Measurements from ENCODE around the gene RBSN.
"Not testable (repeated sequence)": the region's sequence is repeated elsewhere in the genome, so short reads cannot be mapped to it uniquely, and the experiment has no call there.

Gene RBSN

DNA sequence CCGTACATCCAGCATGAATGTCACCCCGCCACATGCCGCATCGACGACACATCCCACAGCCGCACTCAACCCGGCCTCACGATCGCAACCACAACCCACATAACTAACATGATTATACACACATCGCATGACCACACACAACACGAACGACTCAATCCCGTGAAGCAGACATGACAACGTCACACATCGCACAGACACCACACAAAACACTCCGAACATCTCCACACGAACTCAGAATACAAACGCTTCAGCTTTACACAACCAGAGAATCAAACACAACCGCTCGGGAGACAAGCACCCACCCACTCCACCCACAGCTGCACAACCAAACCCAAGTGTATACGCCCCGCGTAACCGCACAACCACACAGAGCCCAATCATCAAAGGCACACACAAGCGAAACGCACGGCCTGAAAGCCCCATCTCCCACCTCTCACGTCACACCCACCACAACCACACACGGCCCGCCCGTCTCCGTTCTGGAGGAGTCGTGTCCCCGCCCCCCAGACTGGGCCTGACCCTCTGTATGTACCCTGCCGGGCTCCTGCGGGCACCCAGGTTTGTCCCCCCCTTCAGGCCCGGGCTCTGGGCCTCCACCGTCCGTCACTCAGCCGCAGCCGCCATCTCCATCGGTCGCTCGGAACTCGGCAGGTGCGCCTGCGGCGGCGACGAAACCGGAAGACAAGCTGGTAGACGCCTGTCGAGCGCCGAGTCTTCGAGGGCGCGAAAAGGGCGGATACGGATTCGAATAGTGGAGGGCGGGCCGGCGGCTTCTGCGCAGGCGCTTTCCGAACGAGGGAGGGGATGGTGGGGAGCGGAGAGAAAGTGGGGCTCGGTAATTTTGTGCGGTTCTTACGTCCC is at the start of gene RBSN:
RBSN (minus strand) TSS at position 646 of the 861 bp plus-strand sequence. CDS start 3,028 bp downstream, outside the sequence.
- peak; percentile 95 for DNase-seq (ENCODE audit: low read depth)

DNA sequence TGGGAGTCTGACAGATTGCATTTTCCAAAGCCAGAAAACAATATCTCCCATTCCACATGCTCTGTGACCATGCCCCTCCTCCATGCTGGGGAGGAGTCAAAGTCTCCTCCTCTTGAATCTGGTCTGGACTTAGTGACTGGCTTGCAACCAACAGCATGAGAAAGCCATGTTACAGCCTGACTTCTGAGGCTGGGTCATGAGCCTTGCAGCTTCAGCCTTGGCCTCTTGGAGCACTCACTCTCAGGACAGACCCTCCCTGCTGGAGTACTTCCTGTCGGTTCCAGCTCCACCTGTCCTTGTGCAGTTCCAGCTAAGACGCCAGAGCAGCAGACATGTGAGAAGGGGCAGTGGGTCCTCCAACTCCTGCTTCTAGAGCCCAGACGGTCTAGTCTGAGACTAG is 49.7 kb upstream of the RBSN start:
- peak; percentile 19 for DNase-seq (ENCODE audit: low read depth)

DNA sequence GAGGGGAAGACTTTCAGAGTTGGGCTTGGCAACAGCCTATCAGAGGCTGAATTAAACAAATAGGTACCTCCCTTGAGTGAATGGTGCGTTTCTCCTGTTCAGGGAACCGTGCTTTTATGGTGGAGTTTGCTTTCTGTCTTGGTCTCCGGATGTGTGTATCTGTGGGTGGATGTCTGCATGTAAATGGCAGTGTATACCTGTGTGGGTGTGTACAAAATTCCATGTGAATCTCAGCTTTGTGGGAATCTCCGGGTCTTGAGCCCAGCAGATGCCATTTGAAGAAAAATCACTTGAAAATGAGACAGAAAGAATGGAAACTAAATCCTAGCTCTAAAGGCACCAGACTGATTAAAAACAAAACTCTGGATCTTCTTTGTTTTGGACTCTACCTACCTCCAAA is 37.9 kb upstream of the RBSN start:
- not testable (repeated sequence) for DNase-seq (ENCODE audit: low read depth)

DNA sequence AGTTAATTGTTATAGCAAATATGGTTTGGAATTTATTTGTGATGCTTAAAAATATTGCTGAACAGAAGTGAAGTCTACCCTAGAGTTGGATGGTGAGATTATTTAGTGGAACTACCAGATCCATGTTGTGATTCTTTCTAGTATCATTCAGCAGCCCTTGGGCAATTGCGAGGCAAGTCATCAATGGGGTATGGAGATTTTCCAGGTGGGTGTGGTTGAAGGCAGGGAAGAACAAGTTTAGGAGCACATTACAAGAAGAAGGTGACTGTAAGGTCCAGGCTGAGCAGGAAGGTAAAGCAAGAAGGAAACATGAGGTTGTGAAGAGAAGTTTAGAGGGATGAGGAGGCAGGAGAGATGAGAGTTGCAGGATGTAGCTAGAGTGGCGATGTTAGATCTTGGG is 36.0 kb upstream of the RBSN start:
- DNase-seq (ENCODE audit: low read depth), result not testable (repeated sequence)

DNA sequence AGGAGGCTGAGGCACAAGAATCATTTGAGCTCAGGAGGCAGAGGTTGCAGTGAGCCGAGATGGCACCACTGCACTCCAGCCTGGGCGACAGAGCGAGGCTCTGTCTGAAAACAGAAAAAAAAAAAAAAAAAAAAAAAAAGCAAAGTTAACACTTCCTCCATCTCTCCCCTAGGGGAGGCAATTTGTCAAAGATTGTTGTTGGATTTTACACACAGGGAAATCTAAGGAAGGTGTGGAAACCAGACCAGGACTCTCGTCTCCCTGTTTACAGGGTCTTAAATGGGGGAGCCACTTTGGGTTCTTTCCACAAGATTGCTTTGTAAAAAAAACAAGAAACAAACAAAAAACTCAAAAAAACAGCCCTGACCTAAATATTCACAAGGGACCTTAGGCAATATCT is 29.5 kb upstream of the RBSN start:
- DNase-seq (ENCODE audit: low read depth), result not testable (repeated sequence)

DNA sequence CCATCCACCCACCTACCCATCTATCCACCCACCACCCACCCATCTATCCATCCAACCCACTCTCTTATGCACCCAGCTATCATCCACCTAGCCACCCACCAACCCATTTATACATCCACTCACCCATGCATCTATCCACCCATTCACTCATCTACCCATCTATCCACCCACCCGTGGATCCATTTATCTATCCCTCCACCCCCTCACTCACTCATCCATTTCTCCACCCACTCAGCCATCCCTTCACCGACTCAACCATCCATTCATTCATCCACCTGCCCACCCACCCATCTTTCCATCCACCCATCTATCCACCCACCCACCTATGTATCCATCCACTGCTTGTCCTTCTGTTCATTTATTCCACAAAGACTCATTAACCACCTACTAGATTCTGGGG is 28.0 kb upstream of the RBSN start:
- not testable (repeated sequence) for DNase-seq (ENCODE audit: low read depth)

DNA sequence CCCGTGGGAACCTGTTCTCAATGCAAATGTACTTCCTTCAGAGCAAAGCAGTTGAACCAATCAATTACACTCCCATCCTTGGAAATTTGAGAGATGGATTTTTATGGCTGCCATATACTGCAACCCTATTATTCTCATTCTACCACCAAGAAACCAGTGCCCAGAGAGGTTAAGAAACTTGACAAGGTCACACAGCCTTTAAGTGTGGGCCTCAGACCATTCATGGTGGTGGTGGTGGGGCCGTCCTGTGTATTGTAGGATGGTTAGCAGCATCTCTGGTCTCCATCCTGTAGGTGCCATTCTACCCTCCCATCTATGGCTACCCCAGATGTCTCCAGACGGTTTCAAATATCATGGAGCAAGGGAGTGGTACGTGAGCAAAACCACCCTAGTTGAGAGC is 23.4 kb upstream of the RBSN start:
- DNase-seq (ENCODE audit: low read depth), result no peak

DNA sequence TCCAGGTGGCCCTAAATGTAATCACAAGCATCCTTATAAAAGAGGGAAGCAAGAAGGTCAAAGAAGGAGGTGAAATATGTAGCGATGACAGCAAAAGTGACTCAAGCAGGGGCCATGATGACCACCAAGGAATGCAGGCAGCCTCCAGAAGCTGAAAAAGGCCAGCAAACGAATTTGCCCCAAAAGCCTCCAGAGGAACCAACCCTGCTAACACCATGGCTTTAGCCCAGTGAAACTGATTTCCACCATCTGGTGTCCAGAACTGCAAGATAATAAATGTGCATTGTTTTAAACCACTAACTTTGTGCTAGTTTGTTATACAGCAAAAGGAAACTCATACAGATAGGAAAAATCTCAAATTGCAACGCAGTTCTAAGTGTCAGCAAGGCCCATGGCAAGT is 23.0 kb upstream of the RBSN start:
- no peak for DNase-seq (ENCODE audit: low read depth)

DNA sequence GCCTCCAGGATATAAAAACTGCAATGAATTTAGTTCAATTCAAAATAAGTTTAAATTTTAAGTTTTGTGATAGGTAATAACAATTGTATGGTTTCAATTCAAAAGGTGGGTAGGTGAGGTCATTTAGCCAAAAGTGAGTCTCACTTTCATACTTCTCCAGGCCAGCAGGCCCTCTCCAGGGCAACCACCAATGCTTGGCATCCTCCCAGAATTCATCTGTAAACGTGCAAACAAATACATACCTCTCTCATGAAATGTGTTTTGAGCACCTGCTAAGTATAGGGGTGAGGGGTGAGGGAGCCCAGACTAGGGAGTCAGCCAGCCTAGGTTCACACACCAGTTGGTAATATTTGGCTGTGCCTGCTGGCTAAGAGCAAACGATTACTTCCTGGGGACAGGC is 22.0 kb upstream of the RBSN start:
- DNase-seq (ENCODE audit: low read depth), result no peak

DNA sequence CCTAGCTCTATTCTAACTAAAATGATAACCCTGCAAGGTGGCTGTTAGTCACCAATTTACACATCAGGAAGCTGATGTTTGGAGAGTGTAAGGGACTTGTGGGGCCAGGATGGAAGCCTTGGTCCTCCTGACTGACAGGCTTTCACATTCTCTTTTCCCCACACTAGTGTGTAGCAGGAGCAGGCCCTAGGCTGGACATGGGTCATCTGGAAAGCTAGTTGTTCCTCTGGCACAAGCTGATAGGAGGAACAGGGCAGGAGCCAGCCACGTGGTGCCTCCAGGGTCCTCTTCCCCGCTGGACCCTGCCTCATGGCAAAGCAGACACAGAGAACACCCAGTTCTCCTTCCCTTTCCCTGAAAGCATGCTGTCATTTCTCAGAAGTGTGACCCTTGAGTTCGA is 18.1 kb upstream of the RBSN start:
- no peak for DNase-seq (ENCODE audit: low read depth)

DNA sequence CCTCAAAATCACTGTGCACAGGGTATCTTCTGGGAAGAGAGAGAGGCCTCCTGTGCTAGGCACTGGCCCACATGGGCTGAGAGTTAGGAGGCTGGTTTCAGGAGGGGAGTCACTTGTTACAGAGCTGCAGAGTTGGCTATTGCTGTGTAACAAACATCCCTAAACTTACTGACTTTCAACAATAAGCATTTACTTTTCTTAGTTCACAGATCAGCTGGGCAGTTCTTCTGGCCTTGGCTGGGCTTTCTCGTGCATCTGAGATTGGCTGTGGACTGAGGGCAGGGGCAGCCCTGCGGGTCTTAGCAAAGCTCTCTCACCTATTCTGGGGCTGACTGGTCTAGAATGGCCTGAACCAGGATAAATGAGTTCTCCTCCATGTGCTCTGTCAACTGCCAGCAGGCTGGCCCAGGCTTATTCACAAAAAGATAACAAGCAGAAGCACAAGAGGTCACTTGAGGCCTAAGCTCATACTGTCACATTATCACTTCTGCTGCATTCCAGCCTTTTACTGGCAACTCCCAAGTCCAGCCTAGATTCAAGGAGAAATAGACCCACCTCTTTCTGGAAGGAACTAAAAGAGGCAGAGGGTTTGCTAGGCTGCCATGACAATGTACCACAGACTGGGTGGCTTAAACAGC is 17.2 kb upstream of the RBSN start:
- no peak for DNase-seq (ENCODE audit: low read depth)

DNA sequence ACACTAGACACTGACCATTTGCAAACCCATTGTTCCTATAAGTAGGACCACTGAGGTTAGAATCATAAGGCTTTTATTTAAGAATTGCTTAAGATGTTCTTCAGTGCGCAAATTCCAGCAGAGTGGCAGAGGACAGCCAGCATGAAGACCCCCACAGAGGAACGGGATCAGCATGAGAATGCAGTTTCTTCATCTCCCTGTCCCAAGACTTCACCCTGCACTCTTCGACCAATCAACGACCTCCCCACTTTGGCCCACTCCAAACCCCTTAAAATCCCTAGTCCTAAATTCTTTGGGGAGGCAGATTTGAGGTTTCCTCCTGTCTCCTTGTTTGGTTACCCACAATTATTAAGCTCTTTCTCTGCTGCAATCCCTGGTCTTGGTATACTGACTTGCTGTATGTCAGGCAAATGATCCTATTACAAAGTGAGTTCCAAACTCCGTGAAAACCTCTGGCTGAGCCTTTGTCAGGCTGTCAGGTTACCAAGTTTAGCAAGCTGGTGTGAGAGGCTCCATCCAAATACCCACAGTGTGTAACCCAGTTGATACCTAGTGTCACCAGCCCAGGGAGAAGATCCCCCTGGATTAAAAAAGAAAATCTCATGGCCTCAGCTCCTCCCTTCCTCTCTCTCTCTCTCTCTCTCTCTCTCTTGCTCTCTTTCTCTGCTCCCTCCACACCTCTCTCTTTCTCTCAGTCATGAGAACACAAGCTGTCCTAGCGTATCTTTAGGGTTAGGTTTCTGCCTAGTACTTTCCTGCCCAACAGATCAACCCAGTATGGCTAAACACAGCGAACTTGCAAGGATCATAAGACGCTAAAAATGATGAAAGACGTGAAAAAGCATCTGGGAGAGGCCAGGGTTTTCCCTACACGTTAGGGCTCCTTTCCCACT is 15.8 kb upstream of the RBSN start:
- no peak for DNase-seq (ENCODE audit: low read depth)

DNA sequence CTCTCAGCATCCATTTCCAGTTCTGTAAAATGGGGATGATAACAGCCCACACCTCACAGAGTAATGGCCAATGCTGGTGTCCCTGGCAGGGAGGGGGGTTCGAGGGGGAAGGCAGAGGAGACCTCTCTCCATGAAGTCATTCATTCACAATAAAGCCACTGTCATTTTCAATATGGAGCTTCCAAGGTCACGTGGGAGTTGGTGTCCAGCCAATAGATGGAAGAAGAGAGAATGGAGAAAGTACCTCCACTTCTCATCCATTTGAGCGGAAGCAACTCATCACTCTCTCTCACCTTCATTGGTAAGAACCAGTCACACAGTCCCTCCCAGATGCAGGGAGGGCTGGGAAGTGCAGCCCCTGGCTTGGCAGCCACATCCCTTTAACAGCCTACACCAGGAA is 14.9 kb upstream of the RBSN start:
- no peak for DNase-seq (ENCODE audit: low read depth)

DNA sequence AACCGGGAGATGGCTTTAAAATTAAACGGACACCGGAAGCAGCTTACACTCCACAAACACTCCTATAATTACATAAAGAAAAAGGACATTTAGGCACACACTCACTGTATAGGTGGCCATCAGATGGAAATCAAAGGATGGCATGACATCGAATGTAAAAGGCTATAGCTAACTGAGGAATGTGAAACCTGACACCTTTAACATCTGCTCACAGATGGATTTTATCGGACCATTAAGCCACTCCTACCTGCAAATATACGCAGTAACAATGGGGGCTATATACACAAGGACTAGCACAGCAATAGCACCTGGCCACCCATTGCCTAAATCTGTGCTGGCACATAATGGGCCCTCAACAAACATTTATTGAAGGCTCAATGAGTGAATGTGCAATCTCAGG is 14.5 kb upstream of the RBSN start:
- no peak for DNase-seq (ENCODE audit: low read depth)

DNA sequence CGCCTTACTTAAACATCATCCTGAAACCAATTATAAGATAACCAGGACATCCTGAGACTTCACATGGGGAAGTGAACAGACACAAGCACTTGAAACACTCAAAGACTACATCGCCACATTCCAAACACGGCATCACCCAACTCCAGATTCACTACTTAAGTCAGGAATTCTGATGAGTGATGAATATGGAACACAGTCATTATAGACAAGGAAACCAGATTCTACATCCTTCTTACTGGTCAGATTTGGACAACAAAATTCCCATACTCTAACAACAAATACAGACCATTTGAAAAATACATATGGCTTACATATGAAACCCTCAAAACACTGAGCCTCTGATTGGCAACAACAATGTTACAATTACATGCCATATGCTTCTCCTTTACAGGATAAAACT is 13.1 kb upstream of the RBSN start:
- no peak for DNase-seq (ENCODE audit: low read depth)

DNA sequence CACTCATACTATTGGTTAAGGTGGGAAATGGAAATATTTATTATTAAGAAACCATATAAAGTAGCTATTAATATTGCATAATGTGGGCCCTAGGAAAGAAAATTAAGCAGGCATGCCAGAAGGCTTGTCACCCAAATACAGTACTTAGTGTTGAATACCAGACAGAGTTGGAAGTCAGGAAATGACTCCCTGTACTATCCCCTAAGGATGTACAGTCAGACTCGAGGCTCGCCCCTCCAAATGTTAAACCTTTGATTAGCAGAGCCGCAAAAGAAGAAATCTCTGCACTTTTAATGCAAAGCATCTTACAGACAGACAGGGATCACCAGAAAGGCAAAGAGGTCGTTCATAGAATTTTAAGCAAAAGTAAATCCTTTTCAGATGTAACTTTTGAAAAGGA is 11.3 kb upstream of the RBSN start:
- DNase-seq (ENCODE audit: low read depth), result peak; percentile 54

DNA sequence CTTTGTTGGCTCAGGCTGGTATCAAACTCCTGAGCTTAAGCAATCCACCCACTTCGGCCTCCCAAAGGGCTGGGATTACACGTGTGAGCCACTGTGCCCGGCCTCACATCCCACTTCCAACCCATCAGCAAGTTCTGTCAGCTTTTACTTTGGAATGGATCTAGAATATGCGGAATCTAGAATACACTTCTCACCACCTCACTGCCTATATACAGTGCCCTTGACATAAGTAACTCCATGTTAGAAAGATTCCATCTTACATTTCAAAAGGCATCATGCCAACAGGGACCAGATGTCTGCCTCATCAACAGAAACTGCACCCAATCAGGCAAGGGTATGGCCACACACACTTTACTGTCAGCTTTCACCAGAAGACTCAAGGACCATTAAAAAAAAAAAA is 9.9 kb upstream of the RBSN start:
- DNase-seq (ENCODE audit: low read depth), result no peak

DNA sequence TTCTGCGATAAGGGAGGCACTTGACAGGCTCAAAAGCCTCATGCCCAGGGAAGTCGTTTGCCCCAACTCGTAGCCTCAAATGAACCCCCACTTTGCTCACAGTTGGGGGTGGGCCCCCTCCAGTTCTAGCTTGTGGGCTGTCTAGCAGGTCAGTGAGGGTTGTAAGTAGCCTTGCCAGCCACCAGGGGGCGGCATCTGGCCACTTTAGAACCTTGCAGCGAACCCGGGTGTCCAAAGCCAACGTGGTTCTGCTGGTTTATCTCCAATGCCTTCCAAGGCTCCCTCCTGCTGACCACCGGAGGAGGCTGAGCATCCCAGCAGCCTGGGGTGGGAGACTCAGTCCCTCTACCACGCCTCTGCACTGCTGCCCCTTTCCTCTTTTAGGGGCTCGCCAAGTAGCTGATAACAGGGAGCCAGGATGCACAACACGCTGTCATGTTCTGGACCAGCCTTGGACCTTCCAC is 9.2 kb upstream of the RBSN start:
- peak; percentile 77 for DNase-seq (ENCODE audit: low read depth)

DNA sequence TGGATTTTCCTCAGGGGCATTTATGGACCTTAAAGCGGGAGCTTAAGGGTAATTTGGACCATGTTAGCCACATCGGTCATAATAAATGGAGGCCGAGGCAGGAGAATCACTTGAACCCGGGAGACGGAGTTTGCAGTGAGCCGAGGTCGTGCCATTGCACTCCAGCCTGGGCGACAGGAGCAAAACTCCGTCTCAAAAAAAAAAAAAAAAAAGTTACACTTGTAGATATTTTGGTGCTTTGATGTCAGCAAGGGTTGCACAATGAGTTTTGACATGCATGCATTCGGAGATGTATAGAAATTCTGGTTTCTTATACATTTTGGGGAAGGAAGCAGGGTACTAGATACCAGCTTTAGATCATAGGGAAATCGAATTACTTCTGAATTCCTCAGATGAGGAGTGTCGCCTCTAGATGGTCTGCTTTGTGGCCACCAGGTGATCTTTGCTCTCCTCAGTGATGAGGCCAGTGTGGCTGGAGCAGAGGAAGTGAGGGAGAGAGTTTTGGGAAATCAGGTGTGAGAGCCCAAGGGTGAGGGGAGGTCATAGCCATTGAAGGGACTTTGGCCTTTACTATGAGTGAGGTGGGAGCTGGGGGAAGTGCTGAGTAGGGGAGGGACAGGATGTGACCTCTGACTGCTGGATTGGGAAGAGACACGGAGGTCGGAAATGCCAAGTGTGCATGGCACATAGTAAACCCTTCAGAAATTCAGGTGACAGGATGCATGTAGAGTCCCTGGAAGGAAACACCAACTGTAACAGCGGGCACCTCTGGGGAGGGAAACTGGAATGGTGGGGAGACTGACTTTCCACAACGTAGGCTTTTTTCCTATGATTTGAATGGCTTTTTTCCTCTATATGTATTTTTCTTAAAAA is 8.4 kb upstream of the RBSN start:
- DNase-seq (ENCODE audit: low read depth), result no peak

DNA sequence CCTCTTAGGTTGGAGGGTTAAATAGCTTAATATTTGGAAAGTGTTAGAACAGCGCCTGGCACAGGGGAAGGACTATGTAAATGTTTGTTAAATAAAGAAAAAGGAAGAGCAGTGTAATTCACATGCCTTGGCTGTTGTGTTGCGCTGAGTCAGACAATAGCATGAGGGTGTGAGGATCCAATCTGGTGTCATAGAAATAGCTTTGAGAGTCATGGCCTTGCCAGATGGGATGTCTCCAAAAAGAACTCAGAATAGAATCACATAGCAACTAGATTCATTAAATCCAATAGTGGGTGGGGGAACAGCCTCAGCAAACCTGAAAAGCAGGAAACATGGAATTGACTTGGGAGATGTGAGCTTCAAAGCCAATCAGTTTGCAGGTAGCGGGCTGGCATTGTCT is 3.9 kb upstream of the RBSN start:
- no peak for DNase-seq (ENCODE audit: low read depth)

DNA sequence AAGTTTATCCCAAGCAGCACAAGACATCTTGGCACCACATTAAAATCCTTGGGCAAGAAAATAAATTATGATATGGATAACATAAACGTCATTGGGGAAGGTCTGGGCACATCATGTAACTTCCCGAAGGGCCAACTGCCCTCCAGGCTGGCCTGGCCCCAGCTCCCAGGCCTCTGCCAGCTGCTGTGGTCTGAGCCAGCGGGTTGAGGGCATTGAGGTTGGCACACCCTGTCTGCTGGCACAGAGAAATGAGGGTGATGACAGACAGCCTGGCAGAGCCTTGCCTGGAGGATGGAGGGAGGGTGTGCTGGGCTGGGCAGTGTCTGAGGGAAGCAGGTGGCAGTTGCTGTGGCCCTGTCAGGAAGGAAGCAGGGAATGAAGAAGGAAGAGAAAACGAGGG is 3.3 kb upstream of the RBSN start:
- no peak for DNase-seq (ENCODE audit: low read depth)
